Measurements from ENCODE around the gene GPR37L1. TPM values are rescaled to one million over a fixed set of nuclear protein-coding genes. Genes with fewer than 3 reads are reported as not detected.

Gene GPR37L1
- total RNA-seq, 5 donors from 2014 or later (not counting 1 experiment from before 2014, with no cell fraction given), result not detected

DNA sequence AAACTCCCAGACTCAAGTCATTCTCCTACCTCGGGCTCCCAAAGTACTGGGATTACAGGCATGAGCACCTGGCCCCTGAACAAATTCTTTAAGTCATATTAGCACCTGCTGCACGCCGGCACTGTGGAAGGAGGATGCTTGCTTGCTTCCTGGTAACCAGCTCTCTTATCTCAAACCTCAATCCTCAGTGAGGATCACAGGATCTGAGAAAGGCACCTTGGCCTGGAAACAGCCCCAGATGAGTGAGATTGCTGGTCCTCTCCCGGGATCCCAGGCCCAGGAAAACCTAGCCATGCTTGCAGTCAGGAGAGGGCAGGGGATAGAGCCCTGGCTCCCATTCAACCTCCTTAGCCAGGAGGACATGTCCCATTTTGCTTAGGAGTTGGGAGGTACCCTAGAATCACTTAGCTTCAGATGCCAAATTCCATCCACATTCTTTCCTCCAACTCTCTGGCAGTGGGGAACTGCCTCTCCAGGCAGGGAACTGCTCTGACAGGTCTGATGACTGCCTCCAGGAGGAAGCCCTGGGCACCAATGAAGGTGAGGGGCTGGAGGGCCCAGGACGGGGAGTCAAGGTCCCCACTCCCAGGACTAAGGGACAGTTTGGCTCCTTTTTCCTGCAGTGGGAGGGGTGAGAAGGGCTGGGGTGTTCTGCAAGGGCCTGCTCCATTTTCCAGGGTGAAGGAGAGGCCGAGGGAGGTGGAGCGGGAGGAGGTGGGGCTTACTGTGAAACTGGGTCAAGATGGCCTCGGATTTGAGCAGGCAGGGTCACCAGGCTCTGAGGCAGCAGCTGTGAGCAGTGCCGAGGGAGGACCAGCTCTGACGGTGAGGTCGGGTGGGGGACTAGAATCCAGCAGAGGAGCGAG lies 9.5 kb downstream of the GPR37L1 start:
- no peak overlapping the region for H3K4me3 Mint-ChIP-seq
- no peaks in the 10 kb centered on the region for H3K9me3 Mint-ChIP-seq
- no peak for DNase-seq
- ChIA-PET POLR2A (no interaction called here), CTCF (interaction anchor here (0.6 kb wide), 2 partner anchors 41 to 1282 kb away, joined by 3 to 4 read pairs; no protein-coding TSS in a partner anchor)
- ATAC-seq (replicated peaks in 1 of 4), result no peak
- no peaks in the 10 kb centered on the region for H3K9me3 ChIP-seq
- no peaks in the 10 kb centered on the region for H3K4me1 ChIP-seq (ENCODE audit: control insufficient read depth in 1 of 2, extremely low read depth in 1 of 2, insufficient read depth in 2 of 2, low read length in 2 of 2)
- peaks cover 0 to 6% of the 10 kb centered on the region in 2 donors for H3K27me3 Mint-ChIP-seq
- H3K36me3 ChIP-seq (ENCODE audit: control insufficient read depth in 2 of 2, extremely low read depth in 1 of 2, insufficient read depth in 1 of 2, low read length in 1 of 2), result peaks cover 10 to 40% of the 10 kb centered on the region in 2 donors
- H3K27me3 ChIP-seq (replicated peaks in 1 of 2; ENCODE audit: control insufficient read depth in 2 of 2, extremely low read depth in 1 of 2, insufficient read depth in 2 of 2, low read length in 1 of 2), result peaks cover 0 to 2% of the 10 kb centered on the region in 2 experiments
- no peak overlapping the region for H3K27ac ChIP-seq (ENCODE audit: low read length)
- H3K36me3 Mint-ChIP-seq, result peaks cover 8% of the 10 kb centered on the region
- H3K4me1 Mint-ChIP-seq, result peaks cover 0 to 4% (median 4%) of the 10 kb centered on the region in 3 donors
- H3K27ac Mint-ChIP-seq, result no peak overlapping the region
- H3K4me3 ChIP-seq (ENCODE audit: control insufficient read depth in 1 of 2, extremely low read depth in 1 of 2, low read length in 1 of 2), result no peak overlapping the region
- 91% methylated on average over 8 of the region's 12 CpGs for WGBS (ENCODE audit: insufficient coverage)

GRCh38 chr1:202133001-202133400 lies 10.3 kb downstream of the GPR37L1 start:
- POLR2A ChIA-PET, result interaction anchor here in 1 of 2 donors (0.9 kb wide), 1 partner anchor 265 kb away, joined by 5 read pairs; no protein-coding TSS in a partner anchor
- no CpG with 5 or more reads among the region's 14 CpGs for WGBS (ENCODE audit: insufficient coverage)

DNA sequence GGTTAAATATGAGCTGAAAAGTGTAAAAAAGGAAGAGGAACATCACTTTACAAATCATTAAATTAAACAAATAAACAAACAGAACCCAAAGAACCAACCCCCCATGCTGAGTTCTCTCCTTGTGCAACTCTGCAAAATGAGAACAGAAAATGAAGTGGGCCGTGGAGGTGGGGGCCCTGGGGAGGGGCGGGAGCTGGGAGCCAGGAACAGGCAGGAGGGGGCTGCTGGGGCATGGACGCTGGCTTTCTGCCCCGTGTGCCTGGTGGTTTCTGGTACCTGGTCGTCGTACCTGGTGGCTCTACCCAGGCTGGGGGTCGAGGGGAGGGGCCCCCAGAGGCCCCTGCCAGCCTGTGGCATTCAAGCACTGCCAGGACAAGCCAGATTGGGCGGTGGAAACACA lies 10.8 kb downstream of the GPR37L1 start:
- 85% methylated on average over 8 of the region's 8 CpGs for WGBS (ENCODE audit: insufficient coverage)
- Mint-ChIP-seq H3K9me3 (no peaks in the 10 kb centered on the region), H3K4me3 (no peak overlapping the region), H3K27ac (peak overlapping the region in 1 of 2 donors; percentile 16), H3K4me1 (peaks cover 0 to 7% (median 5%) of the 10 kb centered on the region in 3 donors), H3K27me3 (no peaks in the 10 kb centered on the region), H3K36me3 (peaks cover 12% of the 10 kb centered on the region)
- Histone ChIP-seq H3K27ac (ENCODE audit: low read length) (no peak overlapping the region), H3K36me3 (ENCODE audit: control insufficient read depth in 2 of 2, extremely low read depth in 1 of 2, insufficient read depth in 1 of 2, low read length in 1 of 2) (peaks cover 16 to 50% of the 10 kb centered on the region in 2 donors), H3K4me1 (ENCODE audit: control insufficient read depth in 1 of 2, extremely low read depth in 1 of 2, insufficient read depth in 2 of 2, low read length in 2 of 2) (no peaks in the 10 kb centered on the region), H3K9me3 (no peaks in the 10 kb centered on the region), H3K4me3 (ENCODE audit: control insufficient read depth in 1 of 2, extremely low read depth in 1 of 2, low read length in 1 of 2) (no peak overlapping the region), H3K27me3 (replicated peaks in 1 of 2; ENCODE audit: control insufficient read depth in 2 of 2, extremely low read depth in 1 of 2, insufficient read depth in 2 of 2, low read length in 1 of 2) (peaks cover 0 to 2% of the 10 kb centered on the region in 2 experiments)
- DNase-seq (no peak), ATAC-seq (replicated peaks in 1 of 4) (no peak)
- CTCF ChIA-PET, result interaction anchor here in 1 of 2 donors (0.5 kb wide), 1 partner anchor 10 kb away, joined by 3 read pairs; no protein-coding TSS in a partner anchor
- POLR2A ChIA-PET, result interaction anchor here in 1 of 2 donors (0.9 kb wide), 1 partner anchor 265 kb away, joined by 5 read pairs; no protein-coding TSS in a partner anchor

More at GRCh38 chr1:202133001-202133400, 10.3 kb downstream of the GPR37L1 start:
- Histone ChIP-seq H3K4me3 (ENCODE audit: control insufficient read depth in 1 of 2, extremely low read depth in 1 of 2, low read length in 1 of 2) (no peak overlapping the region), H3K36me3 (ENCODE audit: control insufficient read depth in 2 of 2, extremely low read depth in 1 of 2, insufficient read depth in 1 of 2, low read length in 1 of 2) (peaks cover 16 to 47% of the 10 kb centered on the region in 2 donors), H3K9me3 (no peaks in the 10 kb centered on the region), H3K4me1 (ENCODE audit: control insufficient read depth in 1 of 2, extremely low read depth in 1 of 2, insufficient read depth in 2 of 2, low read length in 2 of 2) (no peaks in the 10 kb centered on the region), H3K27ac (ENCODE audit: low read length) (no peak overlapping the region), H3K27me3 (replicated peaks in 1 of 2; ENCODE audit: control insufficient read depth in 2 of 2, extremely low read depth in 1 of 2, insufficient read depth in 2 of 2, low read length in 1 of 2) (peaks cover 0 to 2% of the 10 kb centered on the region in 2 experiments)
- no peak for DNase-seq
- Mint-ChIP-seq H3K36me3 (peaks cover 8% of the 10 kb centered on the region), H3K27ac (peak overlapping the region in 1 of 2 donors; percentile 16), H3K9me3 (no peaks in the 10 kb centered on the region), H3K4me1 (peaks cover 0 to 4% (median 4%) of the 10 kb centered on the region in 3 donors), H3K4me3 (no peak overlapping the region), H3K27me3 (no peaks in the 10 kb centered on the region)
- CTCF ChIA-PET, result interaction anchor here in 1 of 2 donors (0.6 kb wide), 1 partner anchor 1283 kb away, joined by 3 read pairs; no protein-coding TSS in a partner anchor
- ATAC-seq (replicated peaks in 1 of 4), result no peak

DNA sequence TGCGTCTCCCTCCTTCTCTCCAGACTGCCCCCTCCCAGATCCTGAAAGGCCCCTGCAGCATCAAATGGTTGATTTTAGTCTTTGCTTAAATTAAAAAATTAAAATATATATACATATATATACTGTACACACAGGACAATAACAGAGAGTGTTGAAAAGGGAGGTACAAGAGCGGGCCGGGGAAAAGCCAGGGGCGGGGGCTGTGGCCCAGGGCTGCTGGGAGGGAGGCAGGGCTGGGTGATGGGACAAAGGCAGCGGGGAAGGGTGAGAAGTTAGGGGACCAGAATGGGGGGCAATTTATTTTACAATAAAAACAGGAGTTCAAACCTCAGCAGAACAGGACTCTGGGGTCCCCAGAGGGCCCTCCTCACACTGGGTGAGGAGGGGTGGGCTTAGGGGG lies 11.3 kb downstream of the GPR37L1 start:
- H3K9me3 Mint-ChIP-seq, result no peaks in the 10 kb centered on the region
- H3K27ac Mint-ChIP-seq, result no peak overlapping the region
- no peak overlapping the region for H3K4me3 ChIP-seq (ENCODE audit: control insufficient read depth in 1 of 2, extremely low read depth in 1 of 2, low read length in 1 of 2)
- H3K4me1 Mint-ChIP-seq, result peaks cover 0 to 9% (median 8%) of the 10 kb centered on the region in 3 donors
- H3K27me3 ChIP-seq (replicated peaks in 1 of 2; ENCODE audit: control insufficient read depth in 2 of 2, extremely low read depth in 1 of 2, insufficient read depth in 2 of 2, low read length in 1 of 2), result peaks cover 0 to 2% of the 10 kb centered on the region in 2 experiments
- H3K36me3 ChIP-seq (ENCODE audit: control insufficient read depth in 2 of 2, extremely low read depth in 1 of 2, insufficient read depth in 1 of 2, low read length in 1 of 2), result peaks cover 16 to 50% of the 10 kb centered on the region in 2 donors
- ChIA-PET POLR2A (interaction anchor here in 1 of 2 donors (0.9 kb wide), 1 partner anchor 266 kb away, joined by 5 read pairs; no protein-coding TSS in a partner anchor), CTCF (interaction anchor here (0.5 to 2.8 kb wide), 4 partner anchors 8 to 181 kb away, joined by 3 to 7 read pairs (median 3); no protein-coding TSS in a partner anchor)
- WGBS (ENCODE audit: insufficient coverage), result no CpG with 5 or more reads among the region's 5 CpGs
- no peaks in the 10 kb centered on the region for H3K9me3 ChIP-seq
- no peaks in the 10 kb centered on the region for H3K27me3 Mint-ChIP-seq
- H3K27ac ChIP-seq (ENCODE audit: low read length), result no peak overlapping the region
- H3K4me1 ChIP-seq (ENCODE audit: control insufficient read depth in 1 of 2, extremely low read depth in 1 of 2, insufficient read depth in 2 of 2, low read length in 2 of 2), result no peaks in the 10 kb centered on the region
- peaks cover 14% of the 10 kb centered on the region for H3K36me3 Mint-ChIP-seq
- no peak for ATAC-seq (replicated peaks in 1 of 4)
- H3K4me3 Mint-ChIP-seq, result no peak overlapping the region
- DNase-seq, result no peak

DNA sequence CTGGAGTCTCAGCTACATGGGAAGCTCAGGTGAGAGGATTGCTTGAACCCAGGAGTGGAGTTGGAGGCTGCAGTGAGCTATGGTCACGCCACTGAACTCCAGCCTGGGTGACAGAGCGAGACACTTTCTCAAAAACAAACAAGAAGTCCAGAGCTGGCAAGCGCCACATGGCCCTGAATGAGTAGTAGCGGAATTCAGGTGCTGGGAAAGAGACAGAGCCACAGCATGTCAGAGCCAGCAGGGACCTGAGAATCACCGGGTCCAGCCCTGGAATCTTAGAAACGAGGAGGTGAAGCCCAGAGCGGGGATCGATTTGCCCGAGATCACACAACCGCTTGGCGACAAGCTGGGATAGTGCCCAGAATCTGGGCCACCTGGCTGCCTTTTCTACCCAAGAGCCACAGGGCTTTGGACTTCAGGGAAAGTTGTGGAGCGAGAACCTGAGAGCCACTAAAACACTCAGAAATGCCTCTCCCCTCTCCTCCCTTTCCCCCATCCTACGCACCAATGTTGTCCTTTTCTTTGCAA lies 12.0 kb downstream of the GPR37L1 start:
- CTCF ChIA-PET, result interaction anchor here (0.5 to 2.8 kb wide), 10 partner anchors 9 to 254 kb away, joined by 3 to 7 read pairs (median 3); no protein-coding TSS in a partner anchor
- no peaks in the 10 kb centered on the region for H3K27me3 Mint-ChIP-seq
- H3K4me3 Mint-ChIP-seq, result no peak overlapping the region
- Histone ChIP-seq H3K9me3 (no peaks in the 10 kb centered on the region), H3K27ac (ENCODE audit: low read length) (no peak overlapping the region), H3K4me1 (ENCODE audit: control insufficient read depth in 1 of 2, extremely low read depth in 1 of 2, insufficient read depth in 2 of 2, low read length in 2 of 2) (peaks cover 0 to 1% of the 10 kb centered on the region in 2 experiments), H3K4me3 (ENCODE audit: control insufficient read depth in 1 of 2, extremely low read depth in 1 of 2, low read length in 1 of 2) (no peak overlapping the region), H3K27me3 (replicated peaks in 1 of 2; ENCODE audit: control insufficient read depth in 2 of 2, extremely low read depth in 1 of 2, insufficient read depth in 2 of 2, low read length in 1 of 2) (peaks cover 0 to 2% of the 10 kb centered on the region in 2 experiments), H3K36me3 (ENCODE audit: control insufficient read depth in 2 of 2, extremely low read depth in 1 of 2, insufficient read depth in 1 of 2, low read length in 1 of 2) (peaks cover 16 to 50% of the 10 kb centered on the region in 2 donors)
- peaks cover 14% of the 10 kb centered on the region for H3K36me3 Mint-ChIP-seq
- POLR2A ChIA-PET, result no interaction called here
- peaks cover 0 to 10% (median 9%) of the 10 kb centered on the region in 3 donors for H3K4me1 Mint-ChIP-seq
- DNase-seq (no peak), ATAC-seq (replicated peaks in 1 of 4) (no peak)
- no peak overlapping the region for H3K27ac Mint-ChIP-seq
- no peaks in the 10 kb centered on the region for H3K9me3 Mint-ChIP-seq
- WGBS (ENCODE audit: insufficient coverage), result 95% methylated on average over 9 of the region's 13 CpGs

DNA sequence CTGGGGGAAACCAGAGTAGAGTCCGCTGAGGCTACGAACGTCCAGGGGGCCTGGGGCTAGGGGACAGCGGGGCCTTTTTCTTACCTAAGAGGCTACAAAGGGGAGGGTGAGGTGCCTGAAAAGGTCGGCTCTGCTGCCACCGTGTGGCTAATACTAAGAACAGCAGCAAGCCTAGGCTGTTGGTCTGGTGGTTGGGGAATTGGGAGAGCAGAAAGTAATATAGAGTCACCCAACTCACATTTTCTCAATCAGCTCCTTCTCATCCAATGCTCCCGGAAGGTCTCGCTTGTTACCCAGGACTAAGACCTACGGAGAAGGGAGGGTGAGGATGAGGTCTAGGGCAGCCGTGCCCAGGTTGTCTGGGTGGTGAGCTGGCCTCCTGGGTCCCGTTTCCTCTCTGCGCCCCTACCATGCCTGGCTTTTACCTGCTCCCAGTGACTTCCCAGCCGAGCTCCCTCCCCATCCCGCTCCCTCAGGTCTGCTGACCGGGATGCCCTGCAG lies 12.6 kb downstream of the GPR37L1 start:
- Mint-ChIP-seq H3K36me3 (peaks cover 14% of the 10 kb centered on the region), H3K9me3 (no peaks in the 10 kb centered on the region), H3K4me3 (no peak overlapping the region), H3K4me1 (peaks cover 0 to 10% (median 9%) of the 10 kb centered on the region in 3 donors), H3K27me3 (no peaks in the 10 kb centered on the region), H3K27ac (no peak overlapping the region)
- DNase-seq (peak in 25 of 35 experiments; percentile 18 to 78 (median 38)), ATAC-seq (replicated peaks in 1 of 4) (peak; percentile 84 to 88 (median 86))
- H3K4me1 ChIP-seq (ENCODE audit: control insufficient read depth in 1 of 2, extremely low read depth in 1 of 2, insufficient read depth in 2 of 2, low read length in 2 of 2), result peaks cover 0 to 3% of the 10 kb centered on the region in 2 experiments
- H3K27ac ChIP-seq (ENCODE audit: low read length), result no peak overlapping the region
- peaks cover 0 to 2% of the 10 kb centered on the region in 2 experiments for H3K27me3 ChIP-seq (replicated peaks in 1 of 2; ENCODE audit: control insufficient read depth in 2 of 2, extremely low read depth in 1 of 2, insufficient read depth in 2 of 2, low read length in 1 of 2)
- no peaks in the 10 kb centered on the region for H3K9me3 ChIP-seq
- no peak overlapping the region for H3K4me3 ChIP-seq (ENCODE audit: control insufficient read depth in 1 of 2, extremely low read depth in 1 of 2, low read length in 1 of 2)
- WGBS (ENCODE audit: insufficient coverage), result 20% methylated on average over 1 of the region's 15 CpGs
- CTCF ChIA-PET, result interaction anchor here (0.5 to 2.8 kb wide), 12 partner anchors 8 to 255 kb away, joined by 3 to 8 read pairs (median 3); no protein-coding TSS in a partner anchor
- H3K36me3 ChIP-seq (ENCODE audit: control insufficient read depth in 2 of 2, extremely low read depth in 1 of 2, insufficient read depth in 1 of 2, low read length in 1 of 2), result peaks cover 16 to 50% of the 10 kb centered on the region in 2 donors
- POLR2A ChIA-PET, result interaction anchor here in 1 of 2 donors (0.6 kb wide), 1 partner anchor 233 kb away, joined by 5 read pairs; no protein-coding TSS in a partner anchor
